Measurements from ENCODE around the gene DENND2C.

Gene DENND2C

GRCh38 chr1:114696810-114697209, 27.0 kb upstream of the DENND2C start:
- DNase-seq, result no peak
- TF ChIP-seq GATA1 (IDR thresholded peaks at IDR 0.05; ENCODE audit: low read depth, low read length) (no peak), POLR2A (IDR thresholded peaks at IDR 0.05; ENCODE audit: low read length) (no peak)

GRCh38 chr1:114695430-114696058, 25.7 kb upstream of the DENND2C start, which contains the start of gene AMPD1:
Gene AMPD1 (minus strand): TSS chr1:114695546. CDS start chr1:114695471, 75 bp downstream.
- DNase-seq, result no peak
- TF ChIP-seq GATA1 (IDR thresholded peaks at IDR 0.05; ENCODE audit: low read depth, low read length), result no peak
- no peak for TF ChIP-seq POLR2A (IDR thresholded peaks at IDR 0.05; ENCODE audit: low read length)

- DNase-seq, result no peak
- TF ChIP-seq POLR2A (IDR thresholded peaks at IDR 0.05; ENCODE audit: low read length) (no peak), GATA1 (IDR thresholded peaks at IDR 0.05; ENCODE audit: low read depth, low read length) (no peak)
These were observed 24.9 kb upstream of the DENND2C start for GRCh38 chr1:114694540-114695310.

GRCh38 chr1:114692947-114693346, 23.1 kb upstream of the DENND2C start:
- TF ChIP-seq POLR2A (IDR thresholded peaks at IDR 0.05; ENCODE audit: low read length), result no peak
- no peak for TF ChIP-seq GATA1 (IDR thresholded peaks at IDR 0.05; ENCODE audit: low read depth, low read length)
- no peak for DNase-seq

- TF ChIP-seq POLR2A (IDR thresholded peaks at IDR 0.05; ENCODE audit: low read length) (no peak), GATA1 (IDR thresholded peaks at IDR 0.05; ENCODE audit: low read depth, low read length) (no peak)
- DNase-seq, result no peak
These were observed 21.2 kb upstream of the DENND2C start for GRCh38 chr1:114691061-114691460.

- TF ChIP-seq GATA1 (IDR thresholded peaks at IDR 0.05; ENCODE audit: low read depth, low read length) (no peak), POLR2A (IDR thresholded peaks at IDR 0.05; ENCODE audit: low read length) (no peak)
- no peak for DNase-seq
These were observed 20.3 kb upstream of the DENND2C start for GRCh38 chr1:114690148-114690547.

GRCh38 chr1:114688526-114688925, 18.7 kb upstream of the DENND2C start:
- no peak for TF ChIP-seq GATA1 (IDR thresholded peaks at IDR 0.05; ENCODE audit: low read depth, low read length)
- no peak for TF ChIP-seq POLR2A (IDR thresholded peaks at IDR 0.05; ENCODE audit: low read length)
- no peak for DNase-seq

GRCh38 chr1:114685851-114686250, 16.0 kb upstream of the DENND2C start:
- no peak for DNase-seq
- TF ChIP-seq POLR2A (IDR thresholded peaks at IDR 0.05; ENCODE audit: low read length) (no peak), GATA1 (IDR thresholded peaks at IDR 0.05; ENCODE audit: low read depth, low read length) (no peak)

GRCh38 chr1:114677691-114678090, 7.8 kb upstream of the DENND2C start:
- TF ChIP-seq GATA1 (IDR thresholded peaks at IDR 0.05; ENCODE audit: low read depth, low read length), result no peak
- TF ChIP-seq POLR2A (IDR thresholded peaks at IDR 0.05; ENCODE audit: low read length), result no peak
- no peak for DNase-seq

- no peak for DNase-seq
- TF ChIP-seq GATA1 (IDR thresholded peaks at IDR 0.05; ENCODE audit: low read depth, low read length), result no peak
- no peak for TF ChIP-seq POLR2A (IDR thresholded peaks at IDR 0.05; ENCODE audit: low read length)
These were observed 6.3 kb upstream of the DENND2C start for GRCh38 chr1:114676115-114676514.

- no peak for TF ChIP-seq POLR2A (IDR thresholded peaks at IDR 0.05; ENCODE audit: low read length)
- TF ChIP-seq GATA1 (IDR thresholded peaks at IDR 0.05; ENCODE audit: low read depth, low read length), result no peak
- DNase-seq, result no peak
These were observed 2.1 kb upstream of the DENND2C start for GRCh38 chr1:114671939-114672275.

GRCh38 chr1:114671011-114671938, 1.4 kb upstream of the DENND2C start:
- peak in 1 of 2 experiments; percentile 14 for DNase-seq
- no peak for TF ChIP-seq GATA1 (IDR thresholded peaks at IDR 0.05; ENCODE audit: low read depth, low read length)
- no peak for TF ChIP-seq POLR2A (IDR thresholded peaks at IDR 0.05; ENCODE audit: low read length)

GRCh38 chr1:114670083-114671010, 498 bp upstream of the DENND2C start:
- DNase-seq, result peak; percentile 88 to 91
- TF ChIP-seq POLR2A (IDR thresholded peaks at IDR 0.05; ENCODE audit: low read length) (no peak), GATA1 (IDR thresholded peaks at IDR 0.05; ENCODE audit: low read depth, low read length) (no peak)

Data from erythroblast (primary cell).